Measurements from ENCODE around the gene KPNA4. TPM values are rescaled to one million over a fixed set of nuclear protein-coding genes. Genes with fewer than 3 reads are reported as not detected.

Gene KPNA4
- total RNA-seq, 6 experiments from 2014 or later, result 14.4 to 32.5 (median 18.9) TPM

DNA sequence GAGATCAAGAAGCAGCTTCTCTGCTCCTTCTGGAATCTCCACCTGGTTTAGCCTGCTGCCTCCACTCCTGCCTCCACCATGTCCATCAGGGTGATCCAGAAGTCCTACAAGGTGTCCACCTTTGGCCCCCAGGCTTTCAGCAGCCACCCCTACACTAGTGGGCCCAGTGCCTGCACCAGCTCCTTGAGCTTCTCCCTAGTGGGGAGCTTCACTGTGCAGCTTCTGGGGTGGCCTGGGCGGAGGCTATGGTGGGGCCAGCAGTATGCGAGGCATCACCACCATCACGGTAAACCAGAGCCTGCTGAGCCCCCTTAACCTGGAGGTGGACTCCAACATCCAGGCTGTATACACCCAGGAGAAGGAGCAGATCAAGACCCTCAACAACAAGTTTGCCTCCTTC lies 2.4 kb upstream of the KPNA4 start:
- Histone ChIP-seq H3K27ac (no peak overlapping the region), H3K4me3 (no peak overlapping the region), H3K36me3 (no peaks in the 10 kb centered on the region), H3K9me3 (no peaks in the 10 kb centered on the region), H3K27me3 (no peaks in the 10 kb centered on the region), H3K4me1 (peaks cover 0 to 24% (median 2%) of the 10 kb centered on the region in 4 donors)
- DNase-seq (no peak), ATAC-seq (no peak)
- intact Hi-C loops (cut with DNase I), result no loop called here
- WGBS (ENCODE audit: insufficient coverage, low coverage, low lambda C conversion rate, missing lambda C conversion rate), result no CpG with 5 or more reads among the region's 3 CpGs
- TF ChIP-seq POLR2A (IDR thresholded peaks at IDR 0.05), result no peak
- TF ChIP-seq, protein P1, sequence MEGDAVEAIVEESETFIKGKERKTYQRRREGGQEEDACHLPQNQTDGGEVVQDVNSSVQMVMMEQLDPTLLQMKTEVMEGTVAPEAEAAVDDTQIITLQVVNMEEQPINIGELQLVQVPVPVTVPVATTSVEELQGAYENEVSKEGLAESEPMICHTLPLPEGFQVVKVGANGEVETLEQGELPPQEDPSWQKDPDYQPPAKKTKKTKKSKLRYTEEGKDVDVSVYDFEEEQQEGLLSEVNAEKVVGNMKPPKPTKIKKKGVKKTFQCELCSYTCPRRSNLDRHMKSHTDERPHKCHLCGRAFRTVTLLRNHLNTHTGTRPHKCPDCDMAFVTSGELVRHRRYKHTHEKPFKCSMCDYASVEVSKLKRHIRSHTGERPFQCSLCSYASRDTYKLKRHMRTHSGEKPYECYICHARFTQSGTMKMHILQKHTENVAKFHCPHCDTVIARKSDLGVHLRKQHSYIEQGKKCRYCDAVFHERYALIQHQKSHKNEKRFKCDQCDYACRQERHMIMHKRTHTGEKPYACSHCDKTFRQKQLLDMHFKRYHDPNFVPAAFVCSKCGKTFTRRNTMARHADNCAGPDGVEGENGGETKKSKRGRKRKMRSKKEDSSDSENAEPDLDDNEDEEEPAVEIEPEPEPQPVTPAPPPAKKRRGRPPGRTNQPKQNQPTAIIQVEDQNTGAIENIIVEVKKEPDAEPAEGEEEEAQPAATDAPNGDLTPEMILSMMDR (IDR thresholded peaks at IDR 0.05), result no peak

DNA sequence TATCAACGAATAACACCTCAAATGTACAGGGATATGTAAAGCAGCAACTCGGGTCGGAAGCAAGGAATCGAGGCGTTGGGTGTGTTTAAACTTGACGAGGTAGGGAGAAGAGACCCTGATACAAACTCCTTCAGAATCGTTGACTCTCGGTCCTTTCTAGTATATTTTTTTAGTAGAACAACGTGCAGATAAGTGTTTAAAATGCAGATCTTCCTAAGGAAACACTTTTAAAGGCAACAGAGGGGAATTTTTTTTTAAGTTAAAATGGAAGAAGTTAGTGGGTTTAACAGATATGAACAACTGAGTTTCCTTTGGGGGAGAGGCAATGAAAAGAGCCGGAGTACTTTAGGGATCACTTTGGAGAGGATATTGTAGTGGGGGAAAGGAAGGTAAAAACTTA lies 1.1 kb upstream of the KPNA4 start:
- Histone ChIP-seq H3K4me3 (peak overlapping the region; percentile 75 to 76 (median 75)), H3K36me3 (no peaks in the 10 kb centered on the region), H3K9me3 (no peaks in the 10 kb centered on the region), H3K27ac (peak overlapping the region; percentile 84 to 96 (median 90)), H3K4me1 (peaks cover 0 to 26% (median 2%) of the 10 kb centered on the region in 4 donors), H3K27me3 (no peaks in the 10 kb centered on the region)
- DNase-seq (no peak), ATAC-seq (no peak)
- WGBS (ENCODE audit: insufficient coverage, low coverage, low lambda C conversion rate, missing lambda C conversion rate), result 33% methylated on average over 10 of the region's 10 CpGs
- intact Hi-C loops (cut with DNase I), result no loop called here
- TF ChIP-seq POLR2A (IDR thresholded peaks at IDR 0.05), result no peak
- TF ChIP-seq, protein P1 (IDR thresholded peaks at IDR 0.05), result no peak

DNA sequence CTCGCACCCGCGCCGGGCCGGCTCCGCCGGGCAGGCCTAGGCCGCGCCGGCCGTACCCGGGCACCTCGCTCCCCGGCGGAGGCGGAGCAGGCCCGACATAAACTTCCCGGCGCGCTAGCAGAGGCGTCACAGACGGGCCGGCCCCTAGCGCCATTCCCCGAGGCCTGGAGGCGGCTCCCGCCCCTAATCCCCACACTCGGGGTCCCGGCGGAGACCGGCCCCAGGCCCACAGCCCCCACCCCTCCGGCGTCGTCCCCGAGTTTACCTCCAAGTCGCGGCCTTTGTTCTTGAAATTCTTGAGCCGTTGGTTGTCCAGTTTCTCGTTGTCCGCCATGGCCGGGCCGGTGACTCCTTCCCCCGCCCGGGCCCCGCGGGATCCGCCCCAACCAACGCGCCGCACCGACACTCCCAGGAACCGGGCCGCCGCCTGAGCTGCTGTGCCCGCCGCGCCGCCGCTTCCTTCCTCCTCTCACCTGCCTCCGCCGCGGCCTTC lies 376 bp downstream of the KPNA4 start:
- ATAC-seq (peak; percentile 50 to 77 (median 72)), DNase-seq (peak; percentile 81 to 85 (median 82))
- TF ChIP-seq, protein P1 (IDR thresholded peaks at IDR 0.05), result no peak
- TF ChIP-seq POLR2A (IDR thresholded peaks at IDR 0.05), result no peak
- intact Hi-C loops (cut with DNase I), result no loop called here
- Histone ChIP-seq H3K36me3 (no peaks in the 10 kb centered on the region), H3K27me3 (no peaks in the 10 kb centered on the region), H3K4me1 (peaks cover 0 to 40% (median 2%) of the 10 kb centered on the region in 4 donors), H3K9me3 (no peaks in the 10 kb centered on the region), H3K27ac (peak overlapping the region; percentile 88 to 96 (median 90)), H3K4me3 (peak overlapping the region; percentile 75 to 76 (median 75))
- 0% methylated on average over 21 of the region's 62 CpGs for WGBS (ENCODE audit: insufficient coverage, low coverage, low lambda C conversion rate, missing lambda C conversion rate)

DNA sequence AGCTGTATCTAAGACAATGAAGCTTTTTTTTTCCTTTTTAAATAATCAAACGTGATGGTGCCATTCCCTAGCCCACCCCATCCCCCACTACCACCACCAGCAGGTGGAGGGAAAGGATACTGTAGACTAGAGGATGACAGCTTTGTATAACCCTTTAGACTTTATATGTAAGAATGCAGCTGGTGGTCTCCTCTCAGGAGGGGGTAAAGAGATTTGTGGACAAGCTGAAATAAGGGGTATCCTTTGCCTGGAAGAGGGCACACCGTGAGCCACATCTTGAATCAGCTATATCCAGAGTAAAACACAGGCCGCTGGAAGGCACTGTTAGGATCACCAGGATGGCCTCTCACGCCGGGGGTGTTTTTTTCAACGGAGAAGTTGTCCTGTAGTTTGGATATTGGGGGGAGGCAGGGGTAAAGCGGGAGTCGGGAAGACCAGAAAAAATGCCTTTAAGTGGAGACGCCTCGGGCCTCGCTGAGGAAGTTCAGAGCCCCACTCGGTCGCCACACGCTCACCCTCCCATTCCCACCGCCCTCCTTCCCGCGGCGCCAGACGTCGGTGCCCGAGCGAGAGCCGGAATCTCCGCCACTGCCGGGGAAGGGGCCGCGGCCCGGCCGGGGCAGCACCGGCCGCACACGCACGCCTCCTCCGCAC lies 986 bp downstream of the KPNA4 start:
- peak in 1 of 3 donors; percentile 62 for DNase-seq
- 0% methylated on average over 12 of the region's 34 CpGs for WGBS (ENCODE audit: insufficient coverage, low coverage, low lambda C conversion rate, missing lambda C conversion rate)
- no peaks in the 10 kb centered on the region for H3K27me3 ChIP-seq

More for the DNA sequence above, 986 bp downstream of the KPNA4 start:
- Histone ChIP-seq H3K4me3 (peak overlapping the region; percentile 52 to 76 (median 75)), H3K27ac (peak overlapping the region in 2 of 3 donors; percentile 90 to 96), H3K36me3 (no peaks in the 10 kb centered on the region), H3K9me3 (no peaks in the 10 kb centered on the region), H3K4me1 (peaks cover 0 to 43% (median 2%) of the 10 kb centered on the region in 4 donors)
- no peak for ATAC-seq
- intact Hi-C loops (cut with DNase I), result no loop called here
- TF ChIP-seq, protein P1 (IDR thresholded peaks at IDR 0.05), result no peak
- no peak for TF ChIP-seq POLR2A (IDR thresholded peaks at IDR 0.05)
